H4 (cell line): ENCODE results near the gene ARL2. TPM values are rescaled to one million over a fixed set of nuclear protein-coding genes. Genes with fewer than 3 reads are reported as not detected.

Source experiments
- DNase-seq: peaks from one replicate; pipeline ENCODE4 v3.0.0-alpha.2; 2015; ENCODE audit warnings: low spot score
- total RNA-seq: library from RNA; depleted of rRNA; stranded (reverse); fragments of >200 nt; shearing (Covaris generic); gene quantifications from 2 replicates; pipeline ENCODE4 v1.2.3, GENCODE V29; 2014

Gene ARL2
- total RNA-seq, 1 experiment from 2014 or later, result 271 TPM

DNA sequence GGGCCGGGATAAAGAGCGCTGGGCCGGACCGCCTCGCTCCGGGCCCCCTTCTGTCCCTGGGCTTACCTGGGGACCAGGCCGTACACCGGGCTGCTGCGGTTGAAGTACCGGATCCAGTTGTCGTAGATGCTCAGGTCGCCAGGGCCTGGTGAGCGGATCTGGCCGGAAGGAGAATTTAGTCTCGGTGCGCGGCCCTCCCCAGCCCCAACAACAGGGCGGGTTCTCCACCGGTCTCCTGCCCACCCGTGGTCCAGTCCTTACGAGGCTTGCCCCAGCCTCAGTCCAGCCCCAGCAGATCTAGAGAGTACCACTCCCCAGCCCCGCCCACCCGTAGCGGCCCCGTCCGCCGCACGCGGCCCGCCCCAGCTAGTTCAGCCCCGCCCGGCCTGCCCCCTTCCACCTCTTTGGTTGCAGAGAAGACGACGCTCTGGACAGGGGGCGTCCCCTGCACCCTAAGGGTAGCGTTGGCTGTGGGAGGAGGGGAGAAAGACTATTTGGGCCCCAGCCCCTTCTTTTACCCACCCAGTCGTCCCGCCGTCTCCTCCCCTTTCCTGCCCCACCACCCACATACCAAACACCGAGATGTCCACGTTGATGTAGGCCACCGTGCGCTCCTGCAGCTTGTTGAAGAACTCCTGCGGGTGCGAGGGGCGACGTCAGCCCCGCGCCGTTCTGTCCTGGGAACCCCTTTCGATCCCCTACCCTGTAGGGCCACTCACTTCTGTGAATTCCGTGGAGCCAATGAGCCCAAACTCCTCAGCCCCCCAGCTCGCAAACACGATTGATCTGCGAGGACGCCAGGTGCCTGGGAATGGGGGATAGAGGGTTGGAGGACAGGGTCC is 33.8 kb downstream of the ARL2 start:
- DNase-seq, result no peak

DNA sequence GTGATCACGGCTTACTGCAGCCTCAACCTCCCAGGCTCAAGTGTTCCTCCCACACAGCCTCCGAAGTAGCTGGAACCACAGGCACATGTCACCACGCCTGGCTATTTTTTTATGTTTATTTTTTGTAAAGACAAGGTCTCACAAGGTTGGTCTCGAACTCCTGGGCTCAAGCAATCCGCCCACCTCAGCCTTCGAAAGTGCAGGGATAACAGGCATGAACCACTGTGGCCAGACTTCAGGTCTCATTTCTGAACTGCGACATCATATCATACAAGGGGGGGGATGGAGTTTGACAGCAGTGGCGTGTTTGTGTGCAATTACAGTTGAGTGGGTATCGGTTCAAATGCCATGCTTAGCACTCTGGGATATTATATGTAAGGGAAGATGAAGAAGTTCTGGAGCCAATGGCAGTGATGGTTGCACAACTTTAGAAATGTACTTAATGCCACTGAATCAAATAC is 37.5 kb downstream of the ARL2 start:
- no peak for DNase-seq

DNA sequence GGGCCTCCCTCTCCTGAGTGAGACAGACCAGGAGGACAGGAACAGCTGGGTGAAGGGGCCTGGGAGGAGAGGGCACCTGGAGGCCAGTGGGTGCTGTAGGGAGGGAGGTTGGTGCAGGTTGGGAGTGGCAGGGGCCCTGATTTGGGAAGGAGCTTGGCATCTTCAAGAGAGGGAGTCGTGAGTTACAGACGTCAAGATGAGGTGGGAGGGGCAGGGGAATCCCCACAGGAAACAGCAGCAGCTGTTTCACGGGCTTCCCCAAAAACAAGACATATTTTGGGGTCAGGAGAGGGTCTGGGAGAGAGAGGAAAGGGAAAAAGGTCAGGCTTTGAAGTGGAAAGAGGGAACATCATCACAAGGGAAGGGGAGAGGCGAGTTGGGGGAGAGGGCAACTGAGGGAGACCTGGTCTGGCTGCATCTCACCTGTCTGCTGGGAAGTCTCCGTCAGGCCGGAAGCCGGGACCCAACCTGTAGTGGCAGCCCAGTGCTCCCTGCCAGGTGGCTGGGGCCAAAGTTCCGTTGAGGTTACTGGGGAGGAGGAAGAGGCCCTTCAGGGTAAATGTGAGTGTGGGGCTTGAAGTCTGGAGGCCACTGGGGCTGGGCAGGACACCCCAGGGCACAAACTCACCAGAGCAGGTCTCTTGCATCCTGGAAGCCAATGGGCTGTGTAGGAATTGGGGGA is 40.0 kb downstream of the ARL2 start:
- no peak for DNase-seq

GRCh38 chr11:65055538-65055937 is 41.6 kb downstream of the ARL2 start:
- DNase-seq, result no peak

GRCh38 chr11:65056999-65057398 is 43.0 kb downstream of the ARL2 start:
- no peak for DNase-seq

- no peak for DNase-seq
Measured at GRCh38 chr11:65057526-65057925, 43.6 kb downstream of the ARL2 start.

- DNase-seq, result no peak
Measured at GRCh38 chr11:65058012-65058411, 44.1 kb downstream of the ARL2 start.

- DNase-seq, result no peak
Measured at GRCh38 chr11:65058419-65059054, 44.6 kb downstream of the ARL2 start, which contains the start of gene NAALADL1. Gene NAALADL1, minus strand, starts transcription at chr11:65058553. Its CDS starts 32 bp downstream, at chr11:65058521.

GRCh38 chr11:65059523-65059922 is 45.6 kb downstream of the ARL2 start:
- no peak for DNase-seq

GRCh38 chr11:65059959-65060824 is 46.2 kb downstream of the ARL2 start:
- DNase-seq, result no peak

- DNase-seq, result no peak
Measured at GRCh38 chr11:65060913-65061408, 47.0 kb downstream of the ARL2 start.

- DNase-seq, result no peak
Measured at GRCh38 chr11:65063532-65063931, 49.6 kb downstream of the ARL2 start.

GRCh38 chr11:65064847-65065240 is 50.9 kb downstream of the ARL2 start:
- DNase-seq, result no peak

GRCh38 chr11:65065851-65066250 is 51.9 kb downstream of the ARL2 start:
- DNase-seq, result no peak

GRCh38 chr11:65066315-65066714 is 52.4 kb downstream of the ARL2 start:
- no peak for DNase-seq

GRCh38 chr11:65066805-65067291 is 52.9 kb downstream of the ARL2 start:
- no peak for DNase-seq

DNA sequence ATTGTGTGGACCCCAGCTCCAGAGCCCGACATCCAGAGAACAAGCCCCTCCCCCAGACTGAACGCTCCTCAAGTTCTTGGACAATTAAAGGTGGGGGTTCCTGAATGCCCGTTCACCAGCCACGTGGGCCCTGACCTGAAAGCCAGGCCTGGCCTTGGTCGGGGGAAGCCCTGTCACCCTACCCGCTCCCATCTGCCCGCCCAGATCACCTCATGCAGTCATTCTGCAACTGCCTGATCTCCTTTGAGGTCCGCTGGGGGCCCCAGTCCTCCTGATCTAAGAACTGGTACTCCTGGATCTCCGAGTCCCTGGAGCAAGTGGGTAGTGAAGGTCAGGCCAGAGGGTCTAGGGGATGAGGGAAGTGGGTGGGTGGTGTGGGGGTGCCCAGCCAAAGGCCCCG is 53.5 kb downstream of the ARL2 start:
- DNase-seq, result no peak

DNA sequence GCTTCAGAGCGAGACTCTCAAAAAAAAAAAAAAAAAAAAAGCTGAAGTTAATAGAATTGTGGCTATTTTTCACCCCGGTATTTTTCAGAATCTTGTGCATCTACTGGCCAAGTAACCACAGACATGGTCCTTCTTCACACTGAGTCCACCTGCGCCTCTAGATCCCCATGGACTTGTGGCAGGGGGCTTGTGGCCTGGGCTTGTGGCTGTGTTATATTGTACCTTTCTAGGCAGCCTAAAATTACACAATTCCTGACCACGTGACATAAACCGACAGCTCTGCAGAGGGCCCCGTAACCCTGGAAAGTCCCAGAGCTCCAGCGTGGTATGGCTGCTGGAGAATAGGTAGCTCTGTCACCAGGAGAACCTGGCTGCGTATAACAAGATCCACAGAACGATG is 55.3 kb downstream of the ARL2 start:
- no peak for DNase-seq
